IMR-90 (cell line): ENCODE measurements around the gene ALB. TPM values are rescaled to one million over a fixed set of nuclear protein-coding genes. Genes with fewer than 3 reads are reported as not detected.

Experiments
- ATAC-seq: fragments of 200-7000 bp; cut with Tn5 transposase; 2 replicates; pipeline ENCODE4 v1.9.1; 2020; ENCODE audit warnings: low read depth, mild to moderate bottlenecking, moderate library complexity
- BruUV-seq: library from RNA; stranded (reverse); fragments of 400-500 nt; replicated peaks from 2 replicates; lab custom pipeline; 2021; lab: Mats Ljungman, UMichigan
- CTCF ChIA-PET: fragments of 300-600 bp; formaldehyde crosslinking; extraction: SDS; loops from one replicate; lab custom pipeline; 2021; ENCODE audit warnings: antibody characterized with exemption; lab: Yijun Ruan, JAX
- POLR2A ChIA-PET: fragments of 300-600 bp; sonication (Branson Sonifier 250); formaldehyde crosslinking; loops from one replicate; lab custom pipeline; 2022; ENCODE audit warnings: antibody characterized with exemption; ENCODE audit not compliant: unreplicated experiment; lab: Charles Lee
- DNase-seq: peaks from one replicate; pipeline ENCODE4 v3.0.0; 2013
- H2AFZ ChIP-seq: replicated peaks from 2 replicates; pipeline ENCODE3; 2013; ENCODE audit warnings: low read length, mild to moderate bottlenecking; ENCODE audit not compliant: poor library complexity
- H2AK5ac ChIP-seq: 2 replicates; pipeline ENCODE4 v1.6.1; 2013; ENCODE audit warnings: low read depth, low read length, inconsistent platforms
- H2AK9ac ChIP-seq: replicated peaks from 2 replicates; pipeline ENCODE3; 2013; ENCODE audit warnings: mild to moderate bottlenecking, low read depth, low read length, moderate library complexity; ENCODE audit not compliant: poor library complexity
- H2BK120ac ChIP-seq: 2 replicates; pipeline ENCODE4 v1.6.1; 2013; ENCODE audit warnings: low read depth, low read length, inconsistent platforms
- H2BK15ac ChIP-seq: 3 replicates; pipeline ENCODE4 v1.6.1; 2013; ENCODE audit warnings: low read depth, low read length, inconsistent platforms
- H2BK20ac ChIP-seq: 2 replicates; pipeline ENCODE4 v1.6.1; 2013; ENCODE audit warnings: low read depth, mild to moderate bottlenecking, inconsistent platforms, low read length, moderate library complexity
- H2BK5ac ChIP-seq: 2 replicates; pipeline ENCODE4 v1.6.1; 2013; ENCODE audit warnings: mild to moderate bottlenecking, low read depth, low read length, inconsistent platforms; ENCODE audit not compliant: poor library complexity, severe bottlenecking
- H3K14ac ChIP-seq: replicated peaks from 2 replicates; pipeline ENCODE4 v1.6.1; 2013; ENCODE audit warnings: low read depth, low read length, inconsistent platforms
- H3K18ac ChIP-seq: 2 replicates; pipeline ENCODE4 v1.6.1; 2013; ENCODE audit warnings: low read depth, low read length, control low read depth
- H3K23ac ChIP-seq: 2 replicates; pipeline ENCODE4 v1.6.1; 2013; ENCODE audit warnings: low read depth, low read length, inconsistent platforms
- H3K27ac ChIP-seq: 2 replicates; pipeline ENCODE4 v1.5.1; 2013; ENCODE audit warnings: mild to moderate bottlenecking, control low read depth, low read length; ENCODE audit not compliant: insufficient read depth
- H3K27me3 ChIP-seq: 2 replicates; pipeline ENCODE4 v1.6.1; 2013; ENCODE audit warnings: low read length; ENCODE audit not compliant: control insufficient read depth, insufficient read depth
- H3K36me3 ChIP-seq: 2 replicates; pipeline ENCODE4 v1.6.1; 2013; ENCODE audit warnings: low read length, mixed read lengths; ENCODE audit not compliant: control insufficient read depth, insufficient read depth
- H3K4ac ChIP-seq: 2 replicates; pipeline ENCODE4 v1.6.1; 2013; ENCODE audit warnings: low read depth, low read length, inconsistent platforms
- H3K4me1 ChIP-seq: 2 replicates; pipeline ENCODE4 v1.6.1; 2013; ENCODE audit warnings: low read length, mixed read lengths; ENCODE audit not compliant: control insufficient read depth, insufficient read depth
- H3K4me2 ChIP-seq: 2 replicates; pipeline ENCODE4 v1.6.1; 2013; ENCODE audit warnings: low read depth, mild to moderate bottlenecking, control low read depth, low read length, moderate library complexity
- H3K4me3 ChIP-seq: 2 replicates; pipeline ENCODE4 v1.5.1; 2013; ENCODE audit warnings: low read depth, mild to moderate bottlenecking, control low read depth, low read length, moderate library complexity; ENCODE audit not compliant: insufficient read depth
- H3K56ac ChIP-seq: 2 replicates; pipeline ENCODE4 v1.6.1; 2013; ENCODE audit warnings: low read length, inconsistent platforms; ENCODE audit not compliant: insufficient read depth; ENCODE audit errors: extremely low read depth
- H3K79me1 ChIP-seq, 2 experiments: 2 replicates each; pipeline ENCODE4 v1.6.1; 2013; ENCODE audit warnings: low read length in 2 of 2, inconsistent platforms in 1 of 2, low read depth in 1 of 2
- H3K9ac ChIP-seq: 2 replicates; pipeline ENCODE4 v1.6.1; 2013; ENCODE audit warnings: low read depth, low read length, control low read depth
- H3K9me1 ChIP-seq: 2 replicates; pipeline ENCODE4 v1.6.1; 2013; ENCODE audit warnings: low read length, inconsistent platforms; ENCODE audit not compliant: insufficient read depth
- H3K9me3 ChIP-seq: 2 replicates; pipeline ENCODE4 v1.6.1; 2013; ENCODE audit warnings: low read length; ENCODE audit not compliant: control insufficient read depth, insufficient read depth
- H4K20me1 ChIP-seq: 2 replicates; pipeline ENCODE4 v1.6.1; 2013; ENCODE audit warnings: low read length, inconsistent platforms; ENCODE audit not compliant: insufficient read depth
- H4K5ac ChIP-seq: 2 replicates; pipeline ENCODE4 v1.6.1; 2013; ENCODE audit warnings: mild to moderate bottlenecking, low read depth, low read length, control low read depth
- H4K8ac ChIP-seq, 2 experiments: 2 replicates each; pipeline ENCODE4 v1.6.1; 2013; ENCODE audit warnings: low read depth in 2 of 2, low read length in 2 of 2, control low read depth in 1 of 2, inconsistent platforms in 1 of 2
- H4K91ac ChIP-seq: 2 replicates; pipeline ENCODE4 v1.6.1; 2013; ENCODE audit warnings: low read depth, low read length, inconsistent platforms; ENCODE audit not compliant: insufficient read depth
- BHLHE40 ChIP-seq: fragments of 150-350 bp; IDR thresholded peaks from 2 replicates; pipeline ENCODE4 v1.6.1; 2016; ENCODE audit warnings: mild to moderate bottlenecking, low read depth, low read length
- CEBPB ChIP-seq: IDR thresholded peaks from 2 replicates; pipeline ENCODE4 v1.6.1; 2012; ENCODE audit warnings: low read depth, low read length, improper control_type of control experiment
- CHD1 ChIP-seq: IDR thresholded peaks from 2 replicates; pipeline ENCODE4 v1.6.1; 2012; ENCODE audit warnings: low read depth, low read length, improper control_type of control experiment
- CTCF ChIP-seq: conservative IDR thresholded peaks from 2 replicates; pipeline ENCODE4 v1.5.1; 2012; ENCODE audit warnings: mild to moderate bottlenecking, low read depth, low read length, improper control_type of control experiment
- ELK1 ChIP-seq: fragments of 150-350 bp; IDR thresholded peaks from 2 replicates; pipeline ENCODE4 v1.6.1; 2016; ENCODE audit warnings: low read depth, mild to moderate bottlenecking, low read length, moderate library complexity, borderline replicate concordance
- FOS ChIP-seq: fragments of 150-350 bp; IDR thresholded peaks from 2 replicates; pipeline ENCODE4 v1.6.1; 2016; ENCODE audit warnings: low read depth, low read length
- NFE2L2 ChIP-seq: fragments of 150-350 bp; IDR thresholded peaks from 2 replicates; pipeline ENCODE4 v1.6.1; 2016; ENCODE audit warnings: low read depth, mild to moderate bottlenecking, low read length
- POLR2A ChIP-seq: IDR thresholded peaks from 2 replicates; pipeline ENCODE4 v1.6.1; 2012; ENCODE audit warnings: mild to moderate bottlenecking, low read depth, low read length
- RCOR1 ChIP-seq: IDR thresholded peaks from 2 replicates; pipeline ENCODE4 v1.6.1; 2012; ENCODE audit warnings: mild to moderate bottlenecking, low read length, improper control_type of control experiment; ENCODE audit not compliant: insufficient replicate concordance
- RFX5 ChIP-seq: IDR thresholded peaks from 2 replicates; pipeline ENCODE4 v1.8.0; 2012; ENCODE audit warnings: low read depth, mild to moderate bottlenecking, low read length, moderate library complexity
- SMC3 ChIP-seq: fragments of 150-350 bp; IDR thresholded peaks from 2 replicates; pipeline ENCODE4 v1.6.1; 2016; ENCODE audit warnings: low read depth, mild to moderate bottlenecking, antibody characterized with exemption, low read length, moderate library complexity
- USF2 ChIP-seq: fragments of 150-350 bp; IDR thresholded peaks from 2 replicates; pipeline ENCODE4 v1.6.1; 2017; ENCODE audit warnings: mild to moderate bottlenecking, antibody characterized with exemption, low read length, low read depth
- dilution Hi-C: fragments of 300-500 bp; cut with HindIII; formaldehyde crosslinking; loops from one replicate; pipeline ENCODE4 v1.14.3; 2018; ENCODE audit warnings: low sequenced_read_pairs; ENCODE audit not compliant: unreplicated experiment
- in situ Hi-C: fragments of 300-500 bp; cut with MboI; formaldehyde crosslinking; loops from 3 replicates; pipeline ENCODE4 v1.14.3; 2019; ENCODE audit warnings: low sequenced_read_pairs, inconsistent platforms, mixed read lengths
- intact Hi-C: fragments of 100-400 bp; cut with micrococcal nuclease; formaldehyde crosslinking; loops from 2 replicates; pipeline ENCODE4 v1.10.0; 2022
- polyA plus RNA-seq, 3 experiments: library from polyadenylated mRNA; depleted of rRNA; stranded (reverse); fragments of >200 nt; gene quantifications; 2 replicates each; pipeline ENCODE4 v1.2.3, GENCODE V29; 2012; ENCODE audit warnings: low replicate concordance in 1 of 3
- total RNA-seq: library from RNA; depleted of rRNA; stranded (reverse); fragments of >200 nt; gene quantifications from 2 replicates; pipeline ENCODE4 v1.2.3, GENCODE V29; 2012

ALB gene
- total and polyA plus RNA-seq, 2 of the 4 experiments (the other 2 are of a cell fraction), result not detected

- no peak overlapping the region for H3K4ac ChIP-seq
- no peak overlapping the region for H4K8ac ChIP-seq
- ChIA-PET POLR2A (no interaction called here), CTCF (no interaction called here)
- no peak overlapping the region for H3K14ac ChIP-seq
- H3K9me1 ChIP-seq, result no peaks in the 10 kb centered on the region
- H4K5ac ChIP-seq, result no peak overlapping the region
- dilution Hi-C loops (no loop called here), in situ Hi-C loops (no loop called here), intact Hi-C loops (no loop called here)
- H3K9ac ChIP-seq, result no peak overlapping the region
- H3K4me2 ChIP-seq, result no peak overlapping the region
- H2AFZ ChIP-seq, result no peak overlapping the region
- no peaks in the 10 kb centered on the region for H3K9me3 ChIP-seq
- no peaks in the 10 kb centered on the region for H4K20me1 ChIP-seq
- no peaks in the 10 kb centered on the region for H3K36me3 ChIP-seq
- no peak overlapping the region for H4K91ac ChIP-seq
- no peak overlapping the region for H3K4me3 ChIP-seq
- H2BK15ac ChIP-seq, result no peak overlapping the region
- H3K18ac ChIP-seq, result no peak overlapping the region
- H3K79me1 ChIP-seq, result no peaks in the 10 kb centered on the region
- H3K56ac ChIP-seq, result no peak overlapping the region
- no peaks in the 10 kb centered on the region; the same call in 1 of the 2 replicates for H3K27me3 ChIP-seq
- no peak for ATAC-seq
- no peak overlapping the region for H3K27ac ChIP-seq
- TF ChIP-seq RCOR1, result no peak
- no peak for TF ChIP-seq BHLHE40
- no peak for TF ChIP-seq NFE2L2
- TF ChIP-seq CTCF, result no peak
- no peak for TF ChIP-seq USF2
- no peak for TF ChIP-seq FOS
- TF ChIP-seq CEBPB, result no peak
- no peak for TF ChIP-seq RFX5
- TF ChIP-seq CHD1, result no peak
- TF ChIP-seq POLR2A, result no peak
- no peak for TF ChIP-seq SMC3
- TF ChIP-seq ELK1, result no peak
- no peak overlapping the region for H2BK5ac ChIP-seq
- H2AK9ac ChIP-seq, result no peak overlapping the region
- no peak for DNase-seq
- no peak overlapping the region for H2BK120ac ChIP-seq
- BruUV-seq, result no TSS peak
- no peaks in the 10 kb centered on the region for H3K4me1 ChIP-seq
- H2AK5ac ChIP-seq, result no peak overlapping the region
- no peak overlapping the region for H3K23ac ChIP-seq
- no peak overlapping the region for H2BK20ac ChIP-seq
These were observed 19.1 kb downstream of the ALB start for GRCh38 chr4:73423184-73423583.
